Sciatic nerve (tissue), 2 donors: ENCODE data around the gene CARS1. TPM values are rescaled to one million over a fixed set of nuclear protein-coding genes. Genes with fewer than 3 reads are reported as not detected.

Experiments
- ATAC-seq: fragments of 200-7000 bp; cut with Tn5 transposase; one replicate; pipeline ENCODE4 v1.9.1; 2020; ENCODE audit warnings: mild to moderate bottlenecking, moderate library complexity
- DNase-seq: peaks from one replicate; pipeline ENCODE4 v3.0.0-alpha.2; 2020; ENCODE audit warnings: low spot score
- intact Hi-C: fragments of 100-400 bp; cut with DNase I; formaldehyde crosslinking; loops from one replicate; pipeline ENCODE4 v1.14.2; 2022
- total RNA-seq: library from RNA; stranded (reverse); fragmentation: NEBNext Ultra II Directional; extraction: Animal tissue kit (Norgen Biotek cat#: 25700); gene quantifications from one replicate; pipeline ENCODE4 v1.2.1, GENCODE V29; 2021
- donor health status: DM: no; HTN: no; CAD: no.
- donor health status: DM: no; HTN: no; CAD: no.

The CARS1 gene
- total RNA-seq, 1 donor from 2014 or later, result 42.3 TPM

- no peak for DNase-seq
- no peak for ATAC-seq
- intact Hi-C loops, result no loop called here
Measured at GRCh38 chr11:2987881-2988861, 69.1 kb downstream of the CARS1 start.

- ATAC-seq (no peak), DNase-seq (no peak)
- intact Hi-C loops, result no loop called here
Measured at GRCh38 chr11:2983908-2984307, 73.3 kb downstream of the CARS1 start.

GRCh38 chr11:2982214-2982613, 75.0 kb downstream of the CARS1 start:
- ATAC-seq, result no peak
- intact Hi-C loops, result no loop called here

DNA sequence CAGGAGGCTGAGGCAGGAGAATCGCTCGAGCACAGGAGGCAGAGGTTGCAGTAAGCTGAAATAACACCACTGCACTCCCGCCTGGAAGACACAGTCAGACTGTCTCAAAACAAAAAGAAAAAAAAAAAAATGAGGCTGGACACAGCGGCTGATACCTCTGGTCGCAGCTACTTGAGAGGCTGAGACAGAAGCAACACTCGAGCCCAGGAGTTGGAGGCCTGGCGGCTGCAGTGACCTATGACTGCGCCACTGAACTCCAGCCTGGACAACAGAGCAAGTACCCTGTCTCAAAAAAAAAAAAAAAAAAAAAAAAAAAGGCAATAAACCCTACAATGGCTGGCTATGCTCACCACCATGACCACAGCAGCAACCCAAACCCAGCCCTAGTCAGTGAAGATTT, 76.1 kb downstream of the CARS1 start:
- no peak for DNase-seq
- intact Hi-C loops, result no loop called here
- no peak for ATAC-seq

More at GRCh38 chr11:2982214-2982613, 75.0 kb downstream of the CARS1 start:
- no peak for DNase-seq

GRCh38 chr11:2980168-2980840, 76.9 kb downstream of the CARS1 start:
- DNase-seq (no peak), ATAC-seq (no peak)
- intact Hi-C loops, result no loop called here

DNA sequence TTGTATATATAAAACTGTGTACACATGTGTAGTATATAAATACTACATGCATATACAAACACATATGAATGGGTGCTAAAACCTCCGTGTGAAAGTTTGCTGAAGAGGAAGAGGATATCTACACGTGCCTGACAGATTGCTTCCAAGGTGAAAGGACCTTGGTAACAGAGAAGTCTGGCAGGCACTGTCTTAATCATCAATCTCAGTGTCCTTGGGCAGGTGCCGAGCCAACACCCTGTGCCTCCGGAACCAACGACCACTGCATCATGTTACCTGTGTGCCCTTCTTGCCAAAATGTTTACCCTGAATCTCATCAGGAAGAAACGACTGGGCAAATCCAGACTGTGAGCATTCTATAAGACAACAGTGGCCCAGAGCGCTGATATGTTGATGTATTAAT, 80.1 kb downstream of the CARS1 start:
- no peak for ATAC-seq
- intact Hi-C loops, result loop anchor here (5.0 kb wide), 1 partner anchor 435 kb away; no protein-coding TSS in a partner anchor
- no peak for DNase-seq

DNA sequence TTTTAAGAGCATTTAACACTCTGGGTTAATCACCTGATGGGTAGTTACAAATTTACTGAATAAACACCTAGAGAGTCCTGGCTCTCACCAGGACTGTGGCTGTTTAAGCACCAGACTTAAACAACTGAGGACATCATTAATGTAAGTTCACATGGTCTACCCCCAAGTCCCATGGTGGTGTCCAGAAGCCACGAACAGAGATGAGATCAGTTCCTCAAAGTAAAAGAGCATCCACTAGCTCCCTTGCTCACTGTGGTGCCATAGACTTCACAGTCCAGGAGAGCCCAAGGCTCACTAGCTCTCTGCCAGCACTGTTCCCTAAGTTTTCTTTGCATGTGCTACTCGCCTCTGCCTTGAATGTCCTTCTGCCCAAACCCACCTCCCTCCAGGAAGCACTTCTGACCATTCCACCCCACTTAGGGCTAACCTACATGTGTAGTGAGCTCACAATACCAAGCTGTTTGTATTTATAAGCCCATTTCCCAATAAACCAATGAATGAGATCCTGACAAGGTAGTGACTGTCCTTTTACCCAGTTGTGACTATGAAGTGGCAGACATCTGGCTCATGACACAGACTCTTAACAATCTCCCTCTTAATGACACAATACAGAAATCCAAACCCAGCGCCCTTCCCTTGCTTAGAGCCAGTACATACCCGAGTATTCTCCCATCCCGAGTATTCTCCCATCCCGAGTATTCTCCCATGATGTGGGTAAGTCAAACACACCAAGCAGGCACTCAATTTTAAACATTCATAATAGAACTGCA, 80.7 kb downstream of the CARS1 start:
- intact Hi-C loops, result loop anchor here (5.0 kb wide), 1 partner anchor 434 kb away; no protein-coding TSS in a partner anchor
- no peak for ATAC-seq
- no peak for DNase-seq

GRCh38 chr11:2975594-2975993, 81.6 kb downstream of the CARS1 start:
- ATAC-seq, result peak; percentile 46
- no peak for DNase-seq
- intact Hi-C loops, result loop anchor here (5.0 kb wide), 1 partner anchor 433 kb away; no protein-coding TSS in a partner anchor

DNA sequence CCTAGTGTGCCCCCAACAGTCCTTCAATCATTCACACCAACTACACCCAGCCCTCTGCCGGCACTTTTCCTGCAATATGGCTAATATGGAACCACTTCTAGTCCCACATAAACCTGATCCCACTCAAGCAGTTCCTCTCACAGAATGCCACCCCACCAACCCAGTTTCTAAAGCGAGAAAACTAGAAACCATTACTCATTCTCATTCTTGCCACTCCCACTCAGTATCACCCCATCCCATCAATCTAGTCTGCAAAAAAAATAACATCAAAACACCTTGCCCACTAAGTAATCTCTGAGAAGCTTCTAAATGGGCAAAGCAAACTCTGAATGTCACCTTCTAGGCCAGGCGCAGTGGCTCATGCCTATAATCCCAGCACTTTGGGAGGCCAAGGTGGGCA, 83.0 kb downstream of the CARS1 start:
- DNase-seq, result no peak
- no peak for ATAC-seq
- intact Hi-C loops, result no loop called here

DNA sequence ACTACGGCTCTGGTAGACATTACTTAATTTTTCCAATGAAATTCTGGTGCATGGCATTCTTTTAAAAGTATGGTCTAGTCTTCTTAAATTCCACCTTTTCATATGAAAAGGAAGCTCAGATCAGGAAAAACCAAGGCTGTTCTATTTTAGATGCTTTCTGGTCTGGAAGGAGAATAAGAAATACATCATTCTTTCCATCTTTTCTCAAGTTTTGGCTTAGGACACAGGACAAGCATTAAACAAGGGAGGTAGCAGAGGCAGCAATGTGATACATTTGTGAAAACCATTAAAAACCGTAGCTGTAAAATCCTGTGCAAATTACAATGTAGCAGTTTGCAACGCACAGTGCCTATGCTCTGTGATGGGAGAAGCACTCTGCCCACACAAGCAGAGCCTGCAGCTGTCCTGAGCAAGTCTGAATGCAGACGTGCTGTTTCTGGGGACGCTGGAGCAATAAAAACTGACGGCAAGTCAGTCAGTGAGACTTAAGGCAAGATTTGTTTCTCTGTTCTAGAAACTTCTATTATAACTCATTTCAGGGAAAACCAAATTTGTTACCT, 88.8 kb downstream of the CARS1 start:
- ATAC-seq (no peak), DNase-seq (no peak)
- intact Hi-C loops, result loop anchor here (10.0 kb wide), 1 partner anchor 246 kb away; the partner anchor contains the start of gene MRGPRG

- no peak for ATAC-seq
- intact Hi-C loops, result loop anchor here (10.0 kb wide), 1 partner anchor 250 kb away; the partner anchor contains the start of gene MRGPRG
Measured at GRCh38 chr11:2964782-2965181, 92.4 kb downstream of the CARS1 start.

DNA sequence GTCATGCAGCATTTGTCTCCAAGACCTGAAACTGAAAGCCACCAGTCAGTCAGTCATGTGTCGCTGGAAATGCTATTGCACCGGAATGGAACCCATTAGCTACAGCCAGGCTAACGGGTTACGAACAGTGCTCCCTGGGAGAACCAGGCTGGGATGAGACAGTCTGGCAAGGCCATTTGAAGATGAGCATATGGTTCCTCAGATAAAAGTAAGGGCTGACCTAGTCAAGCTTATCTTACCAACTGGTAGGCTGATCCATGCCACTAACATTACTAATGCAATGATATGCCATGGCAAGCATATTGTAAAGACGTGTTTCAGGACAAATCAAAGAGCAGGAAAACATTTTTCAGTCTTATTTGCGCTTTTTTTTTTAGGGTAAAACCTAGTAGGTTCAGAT, 93.5 kb downstream of the CARS1 start:
- intact Hi-C loops, result loop anchor here (10.0 kb wide), 1 partner anchor 251 kb away; the partner anchor contains the start of gene MRGPRG
- DNase-seq (no peak), ATAC-seq (no peak)

More at GRCh38 chr11:2964782-2965181, 92.4 kb downstream of the CARS1 start:
- DNase-seq, result no peak

DNA sequence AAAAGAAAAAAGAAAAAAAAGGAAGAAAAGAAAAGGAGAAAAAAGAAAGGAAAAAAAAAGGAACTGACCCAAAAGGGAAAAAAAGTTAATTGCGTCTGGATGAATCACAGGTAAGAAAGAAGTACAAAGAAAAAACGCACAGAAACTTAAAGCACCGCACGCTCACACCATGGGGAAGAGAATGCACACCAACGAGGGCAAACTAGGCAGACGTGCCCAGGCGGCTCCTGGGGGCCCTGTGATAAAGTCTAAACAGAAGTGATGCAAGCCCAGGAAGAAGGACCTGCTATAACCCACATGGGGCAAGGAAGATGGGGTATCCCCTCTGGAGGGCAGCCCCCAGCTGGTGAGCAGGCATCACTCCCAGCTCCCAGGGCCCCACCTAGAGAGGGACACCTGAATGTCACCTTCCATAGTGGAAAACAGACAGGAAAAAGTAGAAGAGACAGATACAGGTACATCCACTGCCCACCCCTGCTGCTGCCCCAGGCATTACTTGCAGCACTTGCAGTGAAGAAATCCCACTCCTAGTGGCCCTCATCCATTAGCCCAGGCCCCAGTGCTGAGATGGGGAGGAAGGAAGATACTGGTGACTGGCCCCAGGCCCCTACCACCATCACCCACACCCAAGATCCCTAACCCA, 94.0 kb downstream of the CARS1 start:
- ATAC-seq, result no peak
- DNase-seq, result no peak
- intact Hi-C loops, result loop anchor here (10.0 kb wide), 1 partner anchor 252 kb away; the partner anchor contains the start of gene MRGPRG

- intact Hi-C loops, result loop anchor here (10.0 kb wide), 1 partner anchor 254 kb away; the partner anchor contains the start of gene MRGPRG
- no peak for DNase-seq
Measured at GRCh38 chr11:2961080-2961479, 96.1 kb downstream of the CARS1 start.

GRCh38 chr11:2960139-2960538, 97.1 kb downstream of the CARS1 start:
- DNase-seq (no peak), ATAC-seq (no peak)
- intact Hi-C loops, result loop anchor here (10.0 kb wide), 1 partner anchor 255 kb away; the partner anchor contains the start of gene MRGPRG

More at GRCh38 chr11:2961080-2961479, 96.1 kb downstream of the CARS1 start:
- no peak for ATAC-seq

GRCh38 chr11:2958251-2958650, 99.0 kb downstream of the CARS1 start:
- intact Hi-C loops, result no loop called here
- DNase-seq (no peak), ATAC-seq (no peak)

GRCh38 chr11:2955906-2956476, 101.2 kb downstream of the CARS1 start:
- ATAC-seq, result no peak
- intact Hi-C loops, result no loop called here
- DNase-seq, result no peak

- intact Hi-C loops, result no loop called here
- ATAC-seq, result no peak
- DNase-seq, result no peak
Measured at GRCh38 chr11:2954263-2954662, 103.0 kb downstream of the CARS1 start.
